Peyer's patch (tissue), 4 donors: ENCODE data around the gene WNT9A. TPM values are rescaled to one million over a fixed set of nuclear protein-coding genes. Genes with fewer than 3 reads are reported as not detected.

Experiments used
- DNase-seq, 3 donors: peaks; one replicate each; pipeline ENCODE4 v3.0.0-alpha.2; 2017 to 2019
- H3K27ac ChIP-seq, 4 donors: fragments of 200-600 bp; sonication (generic); one replicate each; pipeline ENCODE4 v1.5.1; 2016 to 2019
- H3K27me3 ChIP-seq, 2 donors: fragments of 200-600 bp; sonication (generic); one replicate each; pipeline ENCODE4 v1.5.1; 2019
- H3K36me3 ChIP-seq, 3 donors: fragments of 200-600 bp; sonication (generic); one replicate each; pipeline ENCODE4 v1.5.1; 2016 to 2019
- H3K4me1 ChIP-seq, 4 donors: fragments of 200-600 bp; sonication (generic); one replicate each; pipeline ENCODE4 v1.5.1; 2016 to 2019
- H3K4me3 ChIP-seq, 4 donors: fragments of 200-600 bp; sonication (generic); 1 replicate in 3 of 4; 2 replicates in 1 of 4; pipeline ENCODE4 v1.5.1; 2016 to 2019; ENCODE audit warnings: mild to moderate bottlenecking in 1 of 4
- H3K9me3 ChIP-seq, 4 donors: fragments of 200-600 bp; sonication (generic); one replicate each; pipeline ENCODE4 v1.5.1; 2016 to 2019; ENCODE audit warnings: mild to moderate bottlenecking in 1 of 4
- POLR2A ChIP-seq, 2 donors: fragments of 450-650 bp; IDR thresholded peaks; one replicate each; pipeline ENCODE4 v1.5.1; 2017; ENCODE audit warnings: antibody characterized with exemption in 2 of 2, mild to moderate bottlenecking in 2 of 2, moderate library complexity in 2 of 2
- total RNA-seq, 4 donors: library from RNA; depleted of rRNA; stranded (reverse); fragments of >200 nt; gene quantifications; one replicate each; pipeline ENCODE4 v1.1.0, GENCODE V29; 2016
- TF ChIP-seq, protein P1 (sequence below), 6 experiments: fragments of 450-650 bp in 4 of 6; fragments of 200-600 bp in 2 of 6; sonication (generic) in 1 of 6; IDR thresholded peaks; one replicate each; pipeline ENCODE4 v1.5.1; 2017 to 2019; ENCODE audit warnings: antibody characterized with exemption in 6 of 6, mild to moderate bottlenecking in 3 of 6, moderate library complexity in 1 of 6

WNT9A gene
- total RNA-seq, 4 donors from 2014 or later: 0.83 to 3.5 (median 2.6) TPM

DNA sequence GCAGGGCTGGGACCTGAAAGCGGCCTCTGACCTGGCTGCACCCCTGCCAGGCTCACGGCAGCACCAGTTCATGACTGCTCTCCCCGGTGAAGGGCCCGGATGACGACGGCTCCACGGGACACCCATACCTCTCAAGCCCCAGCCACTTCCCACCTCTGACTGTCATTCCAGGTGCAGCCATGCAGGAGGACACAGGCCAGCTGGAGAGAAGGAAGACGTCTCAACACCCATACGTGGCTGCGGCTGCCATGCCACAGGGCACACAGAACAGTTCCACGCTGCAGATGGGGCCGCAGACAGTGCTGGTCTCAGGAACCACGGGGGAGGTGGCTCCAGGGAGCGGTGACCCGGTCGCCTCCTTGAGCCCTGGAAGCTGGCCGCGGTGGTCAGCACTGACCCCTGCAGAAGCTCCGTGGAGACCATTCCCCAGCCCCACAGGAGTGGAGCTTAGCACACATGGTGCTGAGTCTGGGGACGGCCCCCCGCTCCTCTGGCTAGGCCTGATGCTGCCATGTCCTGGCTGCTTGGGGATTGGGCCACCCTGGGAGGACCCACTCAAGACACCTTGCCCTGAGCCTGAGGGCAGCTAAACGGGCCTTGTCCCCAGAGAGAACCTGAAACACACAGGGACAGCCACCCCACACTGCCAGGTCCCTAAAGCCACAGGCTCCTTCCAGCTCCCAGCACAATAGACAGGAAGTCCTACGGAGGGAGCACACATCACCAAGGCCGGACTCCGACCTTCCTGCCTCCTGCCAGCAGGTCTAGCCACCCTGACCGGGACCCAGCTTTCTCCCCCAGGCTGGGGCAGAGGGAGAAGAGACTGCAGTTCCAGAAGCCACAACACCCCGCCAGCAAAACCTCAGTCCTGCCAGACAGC is 8.6 kb downstream of the WNT9A start:
- DNase-seq: peak in 2 of 3 donors; percentile 44 to 45
- no peak for TF ChIP-seq POLR2A (IDR thresholded peaks at IDR 0.05)
- TF ChIP-seq, protein P1, sequence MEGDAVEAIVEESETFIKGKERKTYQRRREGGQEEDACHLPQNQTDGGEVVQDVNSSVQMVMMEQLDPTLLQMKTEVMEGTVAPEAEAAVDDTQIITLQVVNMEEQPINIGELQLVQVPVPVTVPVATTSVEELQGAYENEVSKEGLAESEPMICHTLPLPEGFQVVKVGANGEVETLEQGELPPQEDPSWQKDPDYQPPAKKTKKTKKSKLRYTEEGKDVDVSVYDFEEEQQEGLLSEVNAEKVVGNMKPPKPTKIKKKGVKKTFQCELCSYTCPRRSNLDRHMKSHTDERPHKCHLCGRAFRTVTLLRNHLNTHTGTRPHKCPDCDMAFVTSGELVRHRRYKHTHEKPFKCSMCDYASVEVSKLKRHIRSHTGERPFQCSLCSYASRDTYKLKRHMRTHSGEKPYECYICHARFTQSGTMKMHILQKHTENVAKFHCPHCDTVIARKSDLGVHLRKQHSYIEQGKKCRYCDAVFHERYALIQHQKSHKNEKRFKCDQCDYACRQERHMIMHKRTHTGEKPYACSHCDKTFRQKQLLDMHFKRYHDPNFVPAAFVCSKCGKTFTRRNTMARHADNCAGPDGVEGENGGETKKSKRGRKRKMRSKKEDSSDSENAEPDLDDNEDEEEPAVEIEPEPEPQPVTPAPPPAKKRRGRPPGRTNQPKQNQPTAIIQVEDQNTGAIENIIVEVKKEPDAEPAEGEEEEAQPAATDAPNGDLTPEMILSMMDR (IDR thresholded peaks at IDR 0.05): no peak
- H3K27ac ChIP-seq: no peak overlapping the region

DNA sequence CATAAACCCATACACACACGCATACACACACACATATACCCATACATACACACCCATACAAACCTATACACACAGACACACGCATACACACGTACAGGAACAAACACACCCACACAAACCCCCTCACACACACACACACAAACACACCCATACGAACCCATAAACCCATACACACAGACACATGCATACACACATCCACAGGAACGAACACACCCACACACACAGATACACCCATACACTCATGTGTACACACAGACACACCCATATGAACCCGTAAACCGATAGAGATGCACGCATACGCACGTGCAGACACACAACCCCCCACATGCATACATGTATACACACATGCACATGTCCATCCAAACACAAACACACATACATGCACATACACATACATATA is 9.5 kb downstream of the WNT9A start:
- no peak overlapping the region for H3K4me3 ChIP-seq
- H3K27ac ChIP-seq: no peak overlapping the region

More for the DNA sequence above, 8.6 kb downstream of the WNT9A start:
- no peaks in the 10 kb centered on the region for H3K36me3 ChIP-seq
- no peak overlapping the region for H3K4me3 ChIP-seq
- H3K4me1 ChIP-seq: peaks cover 0 to 4% (median 0%) of the 10 kb centered on the region in 4 donors
- no peaks in the 10 kb centered on the region for H3K9me3 ChIP-seq
- no peaks in the 10 kb centered on the region for H3K27me3 ChIP-seq

DNA sequence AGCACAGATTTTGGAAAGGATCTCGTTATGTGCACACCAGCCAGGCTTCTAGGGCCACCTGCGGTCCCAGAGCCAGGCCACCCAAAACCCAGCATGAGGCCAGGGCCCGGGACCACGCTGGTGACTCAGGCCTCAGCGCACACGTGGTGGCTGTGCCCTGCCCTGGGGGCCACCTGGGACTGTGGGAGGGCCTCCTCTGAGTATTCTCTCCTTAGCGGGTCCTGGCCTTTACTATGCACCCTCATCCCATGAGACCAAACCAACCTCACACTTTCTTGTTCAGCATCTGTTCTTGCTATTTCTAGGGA is 9.9 kb downstream of the WNT9A start:
- Histone ChIP-seq H3K9me3 (no peaks in the 10 kb centered on the region), H3K27me3 (no peaks in the 10 kb centered on the region), H3K4me3 (no peak overlapping the region), H3K27ac (no peak overlapping the region), H3K4me1 (peaks cover 0 to 4% (median 0%) of the 10 kb centered on the region in 4 donors), H3K36me3 (no peaks in the 10 kb centered on the region)
- TF ChIP-seq, protein P1 (IDR thresholded peaks at IDR 0.05): no peak
- no peak for TF ChIP-seq POLR2A (IDR thresholded peaks at IDR 0.05)
- peak in 1 of 3 donors; percentile 20 for DNase-seq

More for the DNA sequence above, 9.5 kb downstream of the WNT9A start:
- Histone ChIP-seq H3K27me3 (no peaks in the 10 kb centered on the region), H3K4me1 (peaks cover 0 to 4% (median 0%) of the 10 kb centered on the region in 4 donors), H3K36me3 (no peaks in the 10 kb centered on the region), H3K9me3 (no peaks in the 10 kb centered on the region)
- peak in 1 of 3 donors; percentile 3 for DNase-seq
- TF ChIP-seq POLR2A (IDR thresholded peaks at IDR 0.05): no peak
- TF ChIP-seq, protein P1 (IDR thresholded peaks at IDR 0.05): no peak

DNA sequence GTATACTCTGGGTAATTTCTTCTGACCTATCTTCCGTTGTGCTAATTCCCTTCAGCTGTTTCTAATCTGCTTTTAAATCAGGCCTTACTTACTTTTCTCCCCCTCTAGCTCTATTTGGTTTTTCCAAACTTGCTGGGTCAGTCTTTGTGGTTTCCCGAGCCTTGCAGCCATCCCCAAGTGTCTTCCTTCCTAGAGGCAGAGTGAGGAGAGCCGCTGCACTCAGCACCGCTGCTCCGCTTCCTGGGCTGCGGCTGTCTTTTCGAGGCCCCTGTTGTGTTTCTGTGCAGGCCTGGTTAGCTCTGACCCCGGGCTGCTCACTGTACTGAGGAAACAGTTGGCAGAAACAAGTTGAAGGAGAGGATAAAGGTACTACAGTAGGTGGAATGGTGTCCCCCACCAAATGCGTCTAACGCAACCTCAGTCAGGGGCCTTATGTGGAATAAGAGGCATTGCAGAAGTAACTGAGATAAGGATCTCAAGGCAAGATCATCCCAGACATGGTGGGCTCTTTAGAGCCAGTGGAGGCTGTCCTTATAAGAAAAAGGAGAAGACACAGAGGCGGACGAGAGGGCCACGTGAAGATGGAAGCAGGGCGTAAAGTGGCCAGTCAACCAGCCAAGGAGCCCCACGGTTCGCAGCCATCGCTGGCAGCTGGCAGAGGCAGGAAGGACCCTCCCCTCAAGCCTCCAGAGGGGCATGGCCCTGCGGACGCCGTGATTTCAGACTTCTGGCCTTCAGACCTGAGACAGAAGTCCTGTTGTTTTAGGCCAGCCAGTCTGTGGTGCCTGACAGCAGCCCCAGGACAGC is 10.5 kb downstream of the WNT9A start:
- H3K9me3 ChIP-seq: no peaks in the 10 kb centered on the region
- no peak overlapping the region for H3K27ac ChIP-seq
- no peak overlapping the region for H3K4me3 ChIP-seq
- peaks cover 0 to 4% (median 0%) of the 10 kb centered on the region in 4 donors for H3K4me1 ChIP-seq
- H3K36me3 ChIP-seq: no peaks in the 10 kb centered on the region
- TF ChIP-seq, protein P1 (IDR thresholded peaks at IDR 0.05): no peak
- no peak for TF ChIP-seq POLR2A (IDR thresholded peaks at IDR 0.05)
- H3K27me3 ChIP-seq: no peaks in the 10 kb centered on the region
- peak in 1 of 3 donors; percentile 28 for DNase-seq

DNA sequence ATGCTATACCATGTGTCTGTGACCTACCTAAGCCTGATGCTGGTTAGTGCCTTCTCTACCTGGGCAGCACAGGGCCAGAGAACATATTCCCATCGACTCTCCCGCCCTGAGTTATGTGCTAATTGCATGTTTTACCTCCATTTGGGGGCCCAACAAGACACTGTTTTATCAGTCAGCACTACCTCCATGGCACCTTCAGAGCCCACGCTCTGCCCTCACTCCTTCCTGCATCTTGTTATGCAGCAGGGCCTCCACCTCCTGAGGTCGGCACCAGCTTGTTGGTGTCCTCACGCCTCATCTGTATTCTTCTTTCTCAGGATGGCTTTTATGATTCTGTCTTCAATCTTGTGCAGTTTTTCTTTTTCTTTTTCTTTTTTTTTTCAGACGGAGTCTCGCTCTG is 11.9 kb downstream of the WNT9A start:
- Histone ChIP-seq H3K27me3 (no peaks in the 10 kb centered on the region), H3K9me3 (no peaks in the 10 kb centered on the region), H3K4me1 (no peaks in the 10 kb centered on the region), H3K4me3 (no peak overlapping the region), H3K27ac (no peak overlapping the region), H3K36me3 (no peaks in the 10 kb centered on the region)
- TF ChIP-seq POLR2A (IDR thresholded peaks at IDR 0.05): no peak
- TF ChIP-seq, protein P1 (IDR thresholded peaks at IDR 0.05): no peak
- DNase-seq: no peak
